Measurements from ENCODE around the gene MICAL1.

MICAL1 gene

DNA sequence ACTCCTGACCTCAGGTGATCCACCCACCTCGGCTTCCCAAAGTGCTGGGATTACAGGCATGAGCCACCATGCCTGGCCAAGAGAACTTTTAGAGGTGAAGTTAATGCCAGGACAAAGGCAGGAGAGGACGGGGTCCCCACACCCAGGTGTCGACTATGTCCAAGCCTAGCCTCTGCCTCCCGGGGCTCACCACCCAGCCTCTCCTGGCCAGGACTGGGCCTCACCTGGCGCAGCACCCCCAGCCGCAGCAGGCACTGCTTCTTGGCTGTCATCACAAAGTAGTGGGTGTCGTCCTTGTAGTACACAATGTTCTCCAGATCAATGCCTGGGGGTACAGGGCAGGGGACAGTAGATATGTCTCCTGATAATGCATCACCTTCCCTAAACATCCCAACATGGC lies 4.2 kb downstream of the MICAL1 start:
- Histone ChIP-seq H3K4me1 (ENCODE audit: insufficient read depth, low read length, poor library complexity, severe bottlenecking) (peaks cover 59% of the 10 kb centered on the region), H3K4me3 (ENCODE audit: low read length, poor library complexity, severe bottlenecking) (no peak overlapping the region), H3K9ac (ENCODE audit: low read depth, low read length, poor library complexity, severe bottlenecking) (no peak overlapping the region), H3K9me3 (ENCODE audit: insufficient read depth, low read depth, low read length) (no peaks in the 10 kb centered on the region), H3F3A (ENCODE audit: low read depth) (no peaks in the 10 kb centered on the region), H3K36me3 (ENCODE audit: insufficient read depth, low read length) (peaks cover 22% of the 10 kb centered on the region; the same call in 1 of the 2 replicates), H3K9me2 (replicated peaks; ENCODE audit: low read depth, low read length) (no peaks in the 10 kb centered on the region), H2AFZ (ENCODE audit: low read length) (no peak overlapping the region), H3K4me2 (ENCODE audit: low read depth, low read length, poor library complexity, severe bottlenecking) (peak overlapping the region; percentile 99), H3K79me2 (ENCODE audit: insufficient read depth, low read length) (peaks cover 51% of the 10 kb centered on the region), H4K20me1 (ENCODE audit: insufficient read depth, low read length, poor library complexity, severe bottlenecking) (peaks cover 7% of the 10 kb centered on the region), H3K27me3 (ENCODE audit: insufficient read depth, low read length, poor library complexity, severe bottlenecking) (no peaks in the 10 kb centered on the region)
- no peak for TF ChIP-seq CTCF (conservative IDR thresholded peaks at IDR 0.05; ENCODE audit: low read length)
- TF ChIP-seq EZH2phosphoT487 (IDR thresholded peaks at IDR 0.05; ENCODE audit: borderline replicate concordance): no peak

DNA sequence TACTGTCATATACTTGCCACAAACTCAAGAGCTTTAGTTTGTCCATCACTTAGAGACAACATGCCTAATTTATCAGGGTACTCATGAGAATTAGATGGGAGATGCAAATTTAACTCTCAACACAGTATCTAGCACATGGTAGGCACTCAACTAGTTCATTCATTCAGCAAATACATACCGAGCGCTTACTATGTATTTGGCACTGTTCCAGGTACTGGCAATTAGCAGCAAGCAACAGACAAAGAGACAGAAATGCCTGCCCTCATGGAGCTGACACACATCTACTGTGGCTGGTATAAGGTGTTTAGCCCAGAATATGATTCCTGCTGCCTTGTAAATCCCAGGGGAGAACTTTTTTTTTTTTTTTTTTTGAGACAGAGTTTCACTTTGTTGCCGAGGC lies 4.8 kb downstream of the MICAL1 start:
- Histone ChIP-seq H3K27me3 (ENCODE audit: insufficient read depth, low read length, poor library complexity, severe bottlenecking) (no peaks in the 10 kb centered on the region), H3K36me3 (ENCODE audit: insufficient read depth, low read length) (peaks cover 27% of the 10 kb centered on the region; the same call in 1 of the 2 replicates), H4K20me1 (ENCODE audit: insufficient read depth, low read length, poor library complexity, severe bottlenecking) (peaks cover 2% of the 10 kb centered on the region), H3K4me1 (ENCODE audit: insufficient read depth, low read length, poor library complexity, severe bottlenecking) (peaks cover 55% of the 10 kb centered on the region), H3K9me2 (replicated peaks; ENCODE audit: low read depth, low read length) (no peaks in the 10 kb centered on the region), H3K4me2 (ENCODE audit: low read depth, low read length, poor library complexity, severe bottlenecking) (peak overlapping the region; percentile 72), H3K9me3 (ENCODE audit: insufficient read depth, low read depth, low read length) (no peaks in the 10 kb centered on the region), H3K9ac (ENCODE audit: low read depth, low read length, poor library complexity, severe bottlenecking) (no peak overlapping the region), H3F3A (ENCODE audit: low read depth) (no peaks in the 10 kb centered on the region), H2AFZ (ENCODE audit: low read length) (no peak overlapping the region), H3K79me2 (ENCODE audit: insufficient read depth, low read length) (peaks cover 48% of the 10 kb centered on the region), H3K4me3 (ENCODE audit: low read length, poor library complexity, severe bottlenecking) (no peak overlapping the region)
- TF ChIP-seq EZH2phosphoT487 (IDR thresholded peaks at IDR 0.05; ENCODE audit: borderline replicate concordance): no peak
- TF ChIP-seq CTCF (conservative IDR thresholded peaks at IDR 0.05; ENCODE audit: low read length): no peak

- Histone ChIP-seq H3K4me2 (ENCODE audit: low read depth, low read length, poor library complexity, severe bottlenecking) (peak overlapping the region; percentile 72), H3K27me3 (ENCODE audit: insufficient read depth, low read length, poor library complexity, severe bottlenecking) (no peaks in the 10 kb centered on the region), H3K9ac (ENCODE audit: low read depth, low read length, poor library complexity, severe bottlenecking) (peak overlapping the region; percentile 52), H4K20me1 (ENCODE audit: insufficient read depth, low read length, poor library complexity, severe bottlenecking) (peaks cover 2% of the 10 kb centered on the region), H2AFZ (ENCODE audit: low read length) (no peak overlapping the region), H3F3A (ENCODE audit: low read depth) (no peaks in the 10 kb centered on the region), H3K9me3 (ENCODE audit: insufficient read depth, low read depth, low read length) (no peaks in the 10 kb centered on the region), H3K9me2 (replicated peaks; ENCODE audit: low read depth, low read length) (no peaks in the 10 kb centered on the region), H3K4me3 (ENCODE audit: low read length, poor library complexity, severe bottlenecking) (peak overlapping the region; percentile 51), H3K36me3 (ENCODE audit: insufficient read depth, low read length) (peaks cover 35% of the 10 kb centered on the region; the same call in 1 of the 2 replicates), H3K79me2 (ENCODE audit: insufficient read depth, low read length) (peaks cover 48% of the 10 kb centered on the region), H3K4me1 (ENCODE audit: insufficient read depth, low read length, poor library complexity, severe bottlenecking) (peaks cover 55% of the 10 kb centered on the region)
- TF ChIP-seq EZH2phosphoT487 (IDR thresholded peaks at IDR 0.05; ENCODE audit: borderline replicate concordance) (no peak), CTCF (conservative IDR thresholded peaks at IDR 0.05; ENCODE audit: low read length) (peak; percentile 43)
Observed at GRCh38 chr6:109449795-109450673, 5.5 kb downstream of the MICAL1 start.

All from Loucy (cell line).